H1 (cell line): ENCODE results near the gene RBBP9.

Experiments
- CTCF ChIP-seq, 3 experiments: IDR thresholded peaks; 1 replicate in 2 of 3; 2 replicates in 1 of 3; pipeline versions ENCODE4 v1.5.1 to v1.6.1; 2011; ENCODE audit warnings: low read length in 3 of 3, mild to moderate bottlenecking in 3 of 3, inconsistent platforms in 2 of 3, low read depth in 1 of 3, moderate library complexity in 1 of 3; ENCODE audit not compliant: insufficient read depth in 1 of 3; ENCODE audit errors: control extremely low read depth in 1 of 3
- EP300 ChIP-seq, 2 experiments: IDR thresholded peaks; 1 replicate in 1 of 2; 2 replicates in 1 of 2; pipeline ENCODE4 v1.6.1; 2011 to 2012; ENCODE audit warnings: low read depth in 2 of 2, low read length in 2 of 2, mild to moderate bottlenecking in 2 of 2, borderline replicate concordance in 1 of 2, inconsistent platforms in 1 of 2, moderate library complexity in 1 of 2
- EZH2 ChIP-seq: fragments of 200-600 bp; sonication (generic); IDR thresholded peaks from 2 replicates; pipeline ENCODE4 v1.7.1; 2012; ENCODE audit warnings: low read depth, mild to moderate bottlenecking, moderate library complexity, low read length, inconsistent platforms; ENCODE audit not compliant: severe bottlenecking
- JUN ChIP-seq: IDR thresholded peaks from 2 replicates; pipeline ENCODE4 v1.6.1; 2011; ENCODE audit warnings: low read depth, mild to moderate bottlenecking, improper control_type of control experiment, low read length
- POLR2AphosphoS5 ChIP-seq: IDR thresholded peaks from 2 replicates; pipeline ENCODE4 v1.6.1; 2011; ENCODE audit warnings: low read depth, low read length
- RBBP5 ChIP-seq: IDR thresholded peaks from 2 replicates; pipeline ENCODE4 v1.7.1; 2012; ENCODE audit warnings: low read depth, mild to moderate bottlenecking, inconsistent platforms, low read length, moderate library complexity, borderline replicate concordance
- TAF1 ChIP-seq: IDR thresholded peaks from 2 replicates; pipeline ENCODE4 v1.6.1; 2011; ENCODE audit warnings: mild to moderate bottlenecking, low read depth, low read length
- USF2 ChIP-seq: IDR thresholded peaks from 2 replicates; pipeline ENCODE4 v1.6.1; 2011; ENCODE audit warnings: low read length, improper control_type of control experiment

DNA sequence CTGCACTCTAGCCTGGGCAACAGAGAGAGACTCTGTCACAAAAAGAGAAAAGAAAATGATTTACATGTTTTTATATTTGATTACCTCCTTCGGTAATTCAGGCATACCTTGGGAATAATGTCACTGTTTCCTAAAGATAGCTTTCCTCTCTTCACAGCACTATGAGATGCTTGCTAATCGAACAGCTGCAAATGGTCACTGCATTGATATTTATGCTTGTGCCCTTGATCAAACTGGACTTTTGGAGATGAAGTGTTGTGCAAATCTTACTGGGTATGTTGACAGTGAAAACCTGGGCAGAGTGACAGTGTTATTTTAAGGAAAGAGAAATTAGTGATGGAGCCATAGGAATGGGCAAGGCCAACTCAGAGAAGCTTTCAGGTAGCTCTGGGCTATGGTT lies 30.3 kb upstream of the RBBP9 start:
- TF ChIP-seq CTCF (IDR thresholded peaks at IDR 0.05; ENCODE audit: control extremely low read depth in 1 of 3, insufficient read depth in 1 of 3, low read depth in 1 of 3, low read length in 3 of 3) (no peak), JUN (no peak), EP300 (IDR thresholded peaks at IDR 0.05; ENCODE audit: borderline replicate concordance in 1 of 2, low read depth in 2 of 2, low read length in 2 of 2) (no peak), TAF1 (no peak), USF2 (no peak), POLR2AphosphoS5 (no peak), RBBP5 (no peak), EZH2 (no peak)
